WTC11 (cell line): Measurements from ENCODE around the gene ZNF724. TPM values are rescaled to one million over a fixed set of nuclear protein-coding genes. Genes with fewer than 3 reads are reported as not detected.

Experiments
- ATAC-seq: fragments of 200-7000 bp; cut with Tn5 transposase; 2 replicates; pipeline ENCODE4 v1.10.0; 2021; ENCODE audit warnings: mild to moderate bottlenecking, moderate library complexity
- CTCF ChIA-PET: fragments of 300-600 bp; sonication (Branson Sonifier 250); formaldehyde crosslinking; loops from one replicate; lab custom pipeline; 2021; ENCODE audit warnings: antibody characterized with exemption; lab: Charles Lee
- POLR2A ChIA-PET: fragments of 350-600 bp; sonication (Branson Sonifier 250); formaldehyde crosslinking; loops from one replicate; lab custom pipeline; 2021; ENCODE audit warnings: antibody characterized with exemption; lab: Charles Lee
- DNase-seq: peaks from one replicate; pipeline ENCODE4 v3.0.0; 2021; ENCODE audit warnings: low spot score
- H3K27ac Mint-ChIP-seq: 2 replicates; pipeline ENCODE4 v1.8.0; 2021; ENCODE audit warnings: mixed read lengths
- H3K27me3 Mint-ChIP-seq: 2 replicates; pipeline ENCODE4 v1.8.0; 2021; ENCODE audit warnings: low read depth, mild to moderate bottlenecking, moderate library complexity, mixed read lengths
- H3K36me3 Mint-ChIP-seq: 2 replicates; pipeline ENCODE4 v1.8.0; 2021; ENCODE audit warnings: mixed read lengths
- H3K4me1 Mint-ChIP-seq: 2 replicates; pipeline ENCODE4 v1.8.0; 2022; ENCODE audit warnings: mixed read lengths
- H3K4me3 Mint-ChIP-seq: 2 replicates; pipeline ENCODE4 v1.8.0; 2021; ENCODE audit warnings: mild to moderate bottlenecking, moderate library complexity, mixed read lengths
- H3K9me3 Mint-ChIP-seq: 2 replicates; pipeline ENCODE4 v1.8.0; 2021; ENCODE audit warnings: mixed read lengths
- CREM ChIP-seq: sonication (generic); formaldehyde crosslinking; IDR thresholded peaks from 2 replicates; pipeline ENCODE4 v1.8.1; 2022; ENCODE audit warnings: mild to moderate bottlenecking, missing genetic modification reagents, moderate library complexity
- FOXP1 ChIP-seq: sonication (generic); formaldehyde crosslinking; IDR thresholded peaks from 2 replicates; pipeline ENCODE4 v1.8.0; 2022; ENCODE audit warnings: missing genetic modification reagents, mild to moderate bottlenecking, moderate library complexity, borderline replicate concordance
- HMGA2 ChIP-seq: fragments of 250-450 bp; sonication (Bioruptor Pico); IDR thresholded peaks from 2 replicates; pipeline ENCODE4 v1.4.0; 2021; ENCODE audit warnings: mild to moderate bottlenecking, moderate library complexity
- JUN ChIP-seq: sonication (generic); formaldehyde crosslinking; IDR thresholded peaks from 2 replicates; pipeline ENCODE4 v1.8.0; 2023; ENCODE audit warnings: mild to moderate bottlenecking, missing genetic modification reagents
- MXD4 ChIP-seq: fragments of 250-450 bp; sonication (Bioruptor Pico); IDR thresholded peaks from 2 replicates; pipeline ENCODE4 v1.8.0; 2021; ENCODE audit warnings: mild to moderate bottlenecking, moderate library complexity, borderline replicate concordance
- MYBL2 ChIP-seq: sonication (generic); formaldehyde crosslinking; IDR thresholded peaks from 2 replicates; pipeline ENCODE4 v1.8.1; 2023; ENCODE audit warnings: mild to moderate bottlenecking, moderate library complexity, missing genetic modification reagents
- RELA ChIP-seq: sonication (generic); formaldehyde crosslinking; IDR thresholded peaks from 2 replicates; pipeline ENCODE4 v1.8.1; 2022; ENCODE audit warnings: missing genetic modification reagents, mild to moderate bottlenecking, borderline replicate concordance
- SP1 ChIP-seq: sonication (generic); formaldehyde crosslinking; conservative IDR thresholded peaks from 2 replicates; pipeline ENCODE4 v1.8.1; 2022; ENCODE audit warnings: missing genetic modification reagents
- TP53 ChIP-seq: sonication (generic); formaldehyde crosslinking; IDR thresholded peaks from 2 replicates; pipeline ENCODE4 v1.8.1; 2023; ENCODE audit warnings: mild to moderate bottlenecking, missing genetic modification reagents
- ZBTB21 ChIP-seq: sonication (generic); formaldehyde crosslinking; IDR thresholded peaks from 2 replicates; pipeline ENCODE4 v1.8.1; 2023; ENCODE audit warnings: mild to moderate bottlenecking, missing genetic modification reagents, borderline replicate concordance
- ZNF671 ChIP-seq: fragments of 250-450 bp; sonication (Bioruptor Pico); IDR thresholded peaks from 2 replicates; pipeline ENCODE4 v1.8.0; 2021; ENCODE audit warnings: mild to moderate bottlenecking
- total RNA-seq: library from RNA; stranded (reverse); gene quantifications from 3 replicates; pipeline ENCODE4 v1.2.3, GENCODE V29; 2021
- TF ChIP-seq, protein P1 (sequence below): sonication (generic); formaldehyde crosslinking; IDR thresholded peaks from 2 replicates; pipeline ENCODE4 v1.8.1; 2023; ENCODE audit warnings: mild to moderate bottlenecking, missing genetic modification reagents, moderate library complexity
- TF ChIP-seq, protein P2 (sequence below): sonication (generic); formaldehyde crosslinking; IDR thresholded peaks from 2 replicates; pipeline ENCODE4 v1.8.1; 2022; ENCODE audit warnings: missing genetic modification reagents, borderline replicate concordance
- TF ChIP-seq, protein P3 (sequence below): fragments of 250-450 bp; sonication (Bioruptor Pico); IDR thresholded peaks from 2 replicates; pipeline ENCODE4 v1.9.0; 2021; ENCODE audit warnings: mild to moderate bottlenecking, borderline replicate concordance
- TF ChIP-seq, protein P4 (sequence below): sonication (generic); formaldehyde crosslinking; IDR thresholded peaks from 2 replicates; pipeline ENCODE4 v1.8.0; 2022; ENCODE audit warnings: mild to moderate bottlenecking, missing genetic modification reagents
- TF ChIP-seq, protein P5 (sequence below): sonication (generic); formaldehyde crosslinking; IDR thresholded peaks from 2 replicates; pipeline ENCODE4 v1.8.1; 2023; ENCODE audit warnings: mild to moderate bottlenecking, missing genetic modification reagents, borderline replicate concordance
- TF ChIP-seq, protein P6 (sequence below): sonication (generic); formaldehyde crosslinking; IDR thresholded peaks from 2 replicates; pipeline ENCODE4 v1.8.1; 2023; ENCODE audit warnings: mild to moderate bottlenecking, moderate library complexity, missing genetic modification reagents

Gene ZNF724
- total RNA-seq, 1 experiment from 2014 or later = 59.0 TPM

DNA sequence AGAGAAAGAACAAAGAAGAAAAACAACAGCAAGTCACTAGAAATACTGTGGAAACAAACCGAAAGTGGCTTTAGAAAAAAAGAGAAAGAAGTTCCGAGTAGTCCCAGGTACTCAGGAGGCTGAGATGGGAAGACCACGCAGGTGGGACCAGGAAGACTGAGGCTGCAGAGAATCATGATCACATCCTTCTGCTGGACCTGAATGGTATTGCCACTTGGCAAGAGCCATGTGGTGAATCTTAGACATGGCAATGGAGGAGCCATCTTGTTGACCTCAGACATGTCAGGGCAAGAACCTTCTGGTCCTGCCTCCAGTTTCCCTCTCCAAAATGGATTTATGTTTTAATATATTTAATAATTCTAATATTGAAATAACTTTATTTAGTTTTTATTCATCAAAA is 37.4 kb upstream of the ZNF724 start:
- ATAC-seq = no peak
- Mint-ChIP-seq H3K36me3 (peaks cover 42% of the 10 kb centered on the region), H3K9me3 (peaks cover 65% of the 10 kb centered on the region), H3K27me3 (no peaks in the 10 kb centered on the region), H3K4me3 (no peak overlapping the region)
- CTCF ChIA-PET = no interaction called here
- POLR2A ChIA-PET = interaction anchor here (0.5 kb wide), 1 partner anchor 14 kb away, joined by 4 read pairs; no protein-coding TSS in a partner anchor
- TF ChIP-seq HMGA2 (CRISPR knock-in tag) = peak; percentile 71; the same call in 1 of the 2 replicates
- TF ChIP-seq, protein P1, sequence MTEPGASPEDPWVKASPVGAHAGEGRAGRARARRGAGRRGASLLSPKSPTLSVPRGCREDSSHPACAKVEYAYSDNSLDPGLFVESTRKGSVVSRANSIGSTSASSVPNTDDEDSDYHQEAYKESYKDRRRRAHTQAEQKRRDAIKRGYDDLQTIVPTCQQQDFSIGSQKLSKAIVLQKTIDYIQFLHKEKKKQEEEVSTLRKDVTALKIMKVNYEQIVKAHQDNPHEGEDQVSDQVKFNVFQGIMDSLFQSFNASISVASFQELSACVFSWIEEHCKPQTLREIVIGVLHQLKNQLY = no peak
- TF ChIP-seq, all 79 proteins: peak for 1
- no peak overlapping the region for H3K27ac Mint-ChIP-seq
- no peak for DNase-seq
- no peaks in the 10 kb centered on the region for H3K4me1 Mint-ChIP-seq

DNA sequence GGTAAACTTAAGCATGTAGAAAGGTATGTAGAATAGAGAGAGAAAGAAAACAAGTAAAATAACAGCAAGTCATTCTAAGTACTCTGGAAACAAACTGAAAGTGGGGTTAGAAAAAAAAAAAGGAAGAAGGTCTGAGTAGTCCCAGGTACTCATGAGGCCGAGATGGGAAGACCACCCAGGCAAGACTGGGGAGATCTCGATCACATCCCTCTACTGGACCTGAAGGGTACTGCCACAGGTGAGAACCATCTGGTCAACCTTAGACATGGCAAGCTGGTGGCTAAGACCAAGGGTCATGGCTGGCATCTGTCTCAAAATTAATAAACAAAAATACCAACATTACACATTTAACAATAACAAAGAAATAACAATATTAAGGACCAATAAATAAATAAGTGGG is 36.3 kb upstream of the ZNF724 start:
- DNase-seq (peak; percentile 50), ATAC-seq (peak; percentile 87)
- no peaks in the 10 kb centered on the region for H3K27me3 Mint-ChIP-seq
- H3K27ac Mint-ChIP-seq = no peak overlapping the region
- ChIA-PET CTCF (interaction anchor here (0.7 to 1.3 kb wide), 2 partner anchors 12 to 861 kb away, joined by 3 to 5 read pairs; no protein-coding TSS in a partner anchor), POLR2A (no interaction called here)
- H3K4me1 Mint-ChIP-seq = no peaks in the 10 kb centered on the region
- peaks cover 62% of the 10 kb centered on the region for H3K9me3 Mint-ChIP-seq
- no peak for TF ChIP-seq JUN (CRISPR knock-in tag)
- no peak for TF ChIP-seq MYBL2 (CRISPR knock-in tag)
- TF ChIP-seq CREM (CRISPR knock-in tag) = no peak
- TF ChIP-seq, protein P2, sequence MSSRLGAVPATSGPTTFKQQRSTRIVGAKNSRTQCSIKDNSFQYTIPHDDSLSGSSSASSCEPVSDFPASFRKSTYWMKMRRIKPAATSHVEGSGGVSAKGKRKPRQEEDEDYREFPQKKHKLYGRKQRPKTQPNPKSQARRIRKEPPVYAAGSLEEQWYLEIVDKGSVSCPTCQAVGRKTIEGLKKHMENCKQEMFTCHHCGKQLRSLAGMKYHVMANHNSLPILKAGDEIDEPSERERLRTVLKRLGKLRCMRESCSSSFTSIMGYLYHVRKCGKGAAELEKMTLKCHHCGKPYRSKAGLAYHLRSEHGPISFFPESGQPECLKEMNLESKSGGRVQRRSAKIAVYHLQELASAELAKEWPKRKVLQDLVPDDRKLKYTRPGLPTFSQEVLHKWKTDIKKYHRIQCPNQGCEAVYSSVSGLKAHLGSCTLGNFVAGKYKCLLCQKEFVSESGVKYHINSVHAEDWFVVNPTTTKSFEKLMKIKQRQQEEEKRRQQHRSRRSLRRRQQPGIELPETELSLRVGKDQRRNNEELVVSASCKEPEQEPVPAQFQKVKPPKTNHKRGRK = no peak
- TF ChIP-seq, protein P3, sequence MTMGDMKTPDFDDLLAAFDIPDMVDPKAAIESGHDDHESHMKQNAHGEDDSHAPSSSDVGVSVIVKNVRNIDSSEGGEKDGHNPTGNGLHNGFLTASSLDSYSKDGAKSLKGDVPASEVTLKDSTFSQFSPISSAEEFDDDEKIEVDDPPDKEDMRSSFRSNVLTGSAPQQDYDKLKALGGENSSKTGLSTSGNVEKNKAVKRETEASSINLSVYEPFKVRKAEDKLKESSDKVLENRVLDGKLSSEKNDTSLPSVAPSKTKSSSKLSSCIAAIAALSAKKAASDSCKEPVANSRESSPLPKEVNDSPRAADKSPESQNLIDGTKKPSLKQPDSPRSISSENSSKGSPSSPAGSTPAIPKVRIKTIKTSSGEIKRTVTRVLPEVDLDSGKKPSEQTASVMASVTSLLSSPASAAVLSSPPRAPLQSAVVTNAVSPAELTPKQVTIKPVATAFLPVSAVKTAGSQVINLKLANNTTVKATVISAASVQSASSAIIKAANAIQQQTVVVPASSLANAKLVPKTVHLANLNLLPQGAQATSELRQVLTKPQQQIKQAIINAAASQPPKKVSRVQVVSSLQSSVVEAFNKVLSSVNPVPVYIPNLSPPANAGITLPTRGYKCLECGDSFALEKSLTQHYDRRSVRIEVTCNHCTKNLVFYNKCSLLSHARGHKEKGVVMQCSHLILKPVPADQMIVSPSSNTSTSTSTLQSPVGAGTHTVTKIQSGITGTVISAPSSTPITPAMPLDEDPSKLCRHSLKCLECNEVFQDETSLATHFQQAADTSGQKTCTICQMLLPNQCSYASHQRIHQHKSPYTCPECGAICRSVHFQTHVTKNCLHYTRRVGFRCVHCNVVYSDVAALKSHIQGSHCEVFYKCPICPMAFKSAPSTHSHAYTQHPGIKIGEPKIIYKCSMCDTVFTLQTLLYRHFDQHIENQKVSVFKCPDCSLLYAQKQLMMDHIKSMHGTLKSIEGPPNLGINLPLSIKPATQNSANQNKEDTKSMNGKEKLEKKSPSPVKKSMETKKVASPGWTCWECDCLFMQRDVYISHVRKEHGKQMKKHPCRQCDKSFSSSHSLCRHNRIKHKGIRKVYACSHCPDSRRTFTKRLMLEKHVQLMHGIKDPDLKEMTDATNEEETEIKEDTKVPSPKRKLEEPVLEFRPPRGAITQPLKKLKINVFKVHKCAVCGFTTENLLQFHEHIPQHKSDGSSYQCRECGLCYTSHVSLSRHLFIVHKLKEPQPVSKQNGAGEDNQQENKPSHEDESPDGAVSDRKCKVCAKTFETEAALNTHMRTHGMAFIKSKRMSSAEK (CRISPR knock-in tag) = no peak
- TF ChIP-seq MXD4 = no peak
- TF ChIP-seq, protein P4, sequence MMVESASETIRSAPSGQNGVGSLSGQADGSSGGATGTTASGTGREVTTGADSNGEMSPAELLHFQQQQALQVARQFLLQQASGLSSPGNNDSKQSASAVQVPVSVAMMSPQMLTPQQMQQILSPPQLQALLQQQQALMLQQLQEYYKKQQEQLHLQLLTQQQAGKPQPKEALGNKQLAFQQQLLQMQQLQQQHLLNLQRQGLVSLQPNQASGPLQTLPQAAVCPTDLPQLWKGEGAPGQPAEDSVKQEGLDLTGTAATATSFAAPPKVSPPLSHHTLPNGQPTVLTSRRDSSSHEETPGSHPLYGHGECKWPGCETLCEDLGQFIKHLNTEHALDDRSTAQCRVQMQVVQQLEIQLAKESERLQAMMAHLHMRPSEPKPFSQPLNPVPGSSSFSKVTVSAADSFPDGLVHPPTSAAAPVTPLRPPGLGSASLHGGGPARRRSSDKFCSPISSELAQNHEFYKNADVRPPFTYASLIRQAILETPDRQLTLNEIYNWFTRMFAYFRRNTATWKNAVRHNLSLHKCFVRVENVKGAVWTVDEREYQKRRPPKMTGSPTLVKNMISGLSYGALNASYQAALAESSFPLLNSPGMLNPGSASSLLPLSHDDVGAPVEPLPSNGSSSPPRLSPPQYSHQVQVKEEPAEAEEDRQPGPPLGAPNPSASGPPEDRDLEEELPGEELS (CRISPR knock-in tag) = no peak
- no peak for TF ChIP-seq ZNF671 (CRISPR knock-in tag)
- no peak for TF ChIP-seq FOXP1
- TF ChIP-seq TP53 (CRISPR knock-in tag) = no peak
- TF ChIP-seq, protein P5, sequence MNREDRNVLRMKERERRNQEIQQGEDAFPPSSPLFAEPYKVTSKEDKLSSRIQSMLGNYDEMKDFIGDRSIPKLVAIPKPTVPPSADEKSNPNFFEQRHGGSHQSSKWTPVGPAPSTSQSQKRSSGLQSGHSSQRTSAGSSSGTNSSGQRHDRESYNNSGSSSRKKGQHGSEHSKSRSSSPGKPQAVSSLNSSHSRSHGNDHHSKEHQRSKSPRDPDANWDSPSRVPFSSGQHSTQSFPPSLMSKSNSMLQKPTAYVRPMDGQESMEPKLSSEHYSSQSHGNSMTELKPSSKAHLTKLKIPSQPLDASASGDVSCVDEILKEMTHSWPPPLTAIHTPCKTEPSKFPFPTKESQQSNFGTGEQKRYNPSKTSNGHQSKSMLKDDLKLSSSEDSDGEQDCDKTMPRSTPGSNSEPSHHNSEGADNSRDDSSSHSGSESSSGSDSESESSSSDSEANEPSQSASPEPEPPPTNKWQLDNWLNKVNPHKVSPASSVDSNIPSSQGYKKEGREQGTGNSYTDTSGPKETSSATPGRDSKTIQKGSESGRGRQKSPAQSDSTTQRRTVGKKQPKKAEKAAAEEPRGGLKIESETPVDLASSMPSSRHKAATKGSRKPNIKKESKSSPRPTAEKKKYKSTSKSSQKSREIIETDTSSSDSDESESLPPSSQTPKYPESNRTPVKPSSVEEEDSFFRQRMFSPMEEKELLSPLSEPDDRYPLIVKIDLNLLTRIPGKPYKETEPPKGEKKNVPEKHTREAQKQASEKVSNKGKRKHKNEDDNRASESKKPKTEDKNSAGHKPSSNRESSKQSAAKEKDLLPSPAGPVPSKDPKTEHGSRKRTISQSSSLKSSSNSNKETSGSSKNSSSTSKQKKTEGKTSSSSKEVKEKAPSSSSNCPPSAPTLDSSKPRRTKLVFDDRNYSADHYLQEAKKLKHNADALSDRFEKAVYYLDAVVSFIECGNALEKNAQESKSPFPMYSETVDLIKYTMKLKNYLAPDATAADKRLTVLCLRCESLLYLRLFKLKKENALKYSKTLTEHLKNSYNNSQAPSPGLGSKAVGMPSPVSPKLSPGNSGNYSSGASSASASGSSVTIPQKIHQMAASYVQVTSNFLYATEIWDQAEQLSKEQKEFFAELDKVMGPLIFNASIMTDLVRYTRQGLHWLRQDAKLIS (CRISPR knock-in tag) = no peak
- TF ChIP-seq, protein P6, sequence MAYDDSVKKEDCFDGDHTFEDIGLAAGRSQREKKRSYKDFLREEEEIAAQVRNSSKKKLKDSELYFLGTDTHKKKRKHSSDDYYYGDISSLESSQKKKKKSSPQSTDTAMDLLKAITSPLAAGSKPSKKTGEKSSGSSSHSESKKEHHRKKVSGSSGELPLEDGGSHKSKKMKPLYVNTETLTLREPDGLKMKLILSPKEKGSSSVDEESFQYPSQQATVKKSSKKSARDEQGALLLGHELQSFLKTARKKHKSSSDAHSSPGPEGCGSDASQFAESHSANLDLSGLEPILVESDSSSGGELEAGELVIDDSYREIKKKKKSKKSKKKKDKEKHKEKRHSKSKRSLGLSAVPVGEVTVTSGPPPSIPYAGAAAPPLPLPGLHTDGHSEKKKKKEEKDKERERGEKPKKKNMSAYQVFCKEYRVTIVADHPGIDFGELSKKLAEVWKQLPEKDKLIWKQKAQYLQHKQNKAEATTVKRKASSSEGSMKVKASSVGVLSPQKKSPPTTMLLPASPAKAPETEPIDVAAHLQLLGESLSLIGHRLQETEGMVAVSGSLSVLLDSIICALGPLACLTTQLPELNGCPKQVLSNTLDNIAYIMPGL (CRISPR knock-in tag) = no peak
- TF ChIP-seq RELA (CRISPR knock-in tag) = no peak
- no peak for TF ChIP-seq SP1 (CRISPR knock-in tag)
- TF ChIP-seq ZBTB21 (CRISPR knock-in tag) = no peak
- no peak overlapping the region for H3K4me3 Mint-ChIP-seq
- H3K36me3 Mint-ChIP-seq = peaks cover 43% of the 10 kb centered on the region
